HCT116 (cell line): ENCODE results near the gene EOMES. TPM values are rescaled to one million over a fixed set of nuclear protein-coding genes. Genes with fewer than 3 reads are reported as not detected.

ENCODE experiments used
- ATAC-seq: fragments of 200-7000 bp; cut with Tn5 transposase; 2 replicates; pipeline ENCODE4 v1.9.1; 2020; ENCODE audit warnings: mild to moderate bottlenecking, moderate library complexity
- BruUV-seq: library from RNA; stranded (reverse); fragments of 400-500 nt; replicated peaks from 2 replicates; lab custom pipeline; 2021; lab: Mats Ljungman, UMichigan
- CTCF ChIA-PET: fragments of 300-600 bp; sonication (Branson Sonifier 250); formaldehyde crosslinking; loops from one replicate; lab custom pipeline; 2021; ENCODE audit warnings: antibody characterized with exemption; lab: Charles Lee
- POLR2A ChIA-PET: fragments of 300-600, 350-600 bp; sonication (Branson Sonifier 250); formaldehyde crosslinking; loops from one replicate; lab custom pipeline; 2021; ENCODE audit warnings: antibody characterized with exemption; lab: Charles Lee
- RAD21 ChIA-PET, 2 experiments: fragments of 300-600 bp; sonication (Branson Sonifier 250); formaldehyde crosslinking; loops; one replicate each; lab custom pipeline; 2023; ENCODE audit warnings: low total read pairs in 2 of 2; ENCODE audit not compliant: uncharacterized antibody in 2 of 2, unreplicated experiment in 2 of 2, low non-redundant PET in 1 of 2; lab: Charles Lee
- DNase-seq: peaks from one replicate; pipeline ENCODE4 v3.0.0-alpha.2; 2010; ENCODE audit warnings: low read depth, low spot score
- H2AFZ ChIP-seq: fragments of 200-600 bp; shearing (Covaris generic), sonication (generic); 2 replicates; pipeline ENCODE4 v1.6.1; 2017; ENCODE audit warnings: low read depth, mixed run types, mixed read lengths, antibody characterized with exemption, low read length; ENCODE audit not compliant: poor library complexity, severe bottlenecking
- H3K27ac ChIP-seq: 2 replicates; pipeline ENCODE4 v1.5.1; 2012; ENCODE audit warnings: low read depth, low read length
- H3K27me3 ChIP-seq: fragments of 200-600 bp; sonication (generic); 2 replicates; pipeline ENCODE4 v1.6.1; 2016; ENCODE audit warnings: mixed run types, low read length, mixed read lengths; ENCODE audit not compliant: insufficient read depth
- H3K36me3 ChIP-seq, 2 experiments: fragments of 200-500 bp in 1 of 2; fragments of 200-600 bp in 1 of 2; sonication (Bioruptor generic) in 1 of 2; sonication (generic) in 1 of 2; 2 replicates each; pipeline versions ENCODE4 v1.5.1 to v1.6.1; 2014 to 2016; ENCODE audit warnings: low read length in 2 of 2, inconsistent platforms in 1 of 2, mixed read lengths in 1 of 2, mixed run types in 1 of 2; ENCODE audit not compliant: insufficient read depth in 2 of 2, control insufficient read depth in 1 of 2
- H3K4me1 ChIP-seq, 2 experiments: fragments of 200-600 bp in 1 of 2; sonication (generic) in 1 of 2; 2 replicates each; pipeline versions ENCODE4 v1.5.1 to v1.6.1; 2012 to 2017; ENCODE audit warnings: low read length in 2 of 2, inconsistent platforms in 1 of 2, mild to moderate bottlenecking in 1 of 2, mixed read lengths in 1 of 2, mixed run types in 1 of 2, moderate library complexity in 1 of 2; ENCODE audit not compliant: insufficient read depth in 2 of 2, control insufficient read depth in 1 of 2
- H3K4me2 ChIP-seq: fragments of 200-600 bp; sonication (generic); 2 replicates; pipeline ENCODE4 v1.6.1; 2017; ENCODE audit warnings: mixed run types, low read length, mixed read lengths
- H3K4me3 ChIP-seq, 2 experiments: fragments of 200-600 bp in 1 of 2; sonication (generic) in 1 of 2; replicated peaks in 1 of 2; 2 replicates each; pipeline ENCODE4 v1.5.1; 2011 to 2016; ENCODE audit warnings: low read length in 2 of 2, control low read depth in 1 of 2, low read depth in 1 of 2, mild to moderate bottlenecking in 1 of 2, mixed read lengths in 1 of 2, mixed run types in 1 of 2
- H3K79me2 ChIP-seq: fragments of 200-600 bp; sonication (generic); 2 replicates; pipeline ENCODE4 v1.6.1; 2017; ENCODE audit warnings: mild to moderate bottlenecking, mixed run types, low read length, moderate library complexity, mixed read lengths; ENCODE audit not compliant: insufficient read depth
- H3K9ac ChIP-seq: fragments of 200-600 bp; sonication (generic); 2 replicates; pipeline ENCODE4 v1.6.1; 2016; ENCODE audit warnings: low read length, mixed read lengths
- H3K9me2 ChIP-seq: fragments of 200-600 bp; sonication (generic), shearing (Covaris generic); 2 replicates; pipeline ENCODE4 v1.6.1; 2017; ENCODE audit warnings: mixed run types, mild to moderate bottlenecking, moderate library complexity; ENCODE audit not compliant: insufficient read depth
- H3K9me3 ChIP-seq, 2 experiments: fragments of 200-500 bp in 1 of 2; fragments of 200-600 bp in 1 of 2; sonication (Bioruptor generic) in 1 of 2; sonication (generic) in 1 of 2; 2 replicates each; pipeline ENCODE4 v1.6.1; 2014 to 2017; ENCODE audit warnings: low read length in 2 of 2, mixed read lengths in 2 of 2, inconsistent platforms in 1 of 2, low read depth in 1 of 2, mild to moderate bottlenecking in 1 of 2, mixed run types in 1 of 2, moderate library complexity in 1 of 2; ENCODE audit not compliant: control insufficient read depth in 1 of 2, insufficient read depth in 1 of 2
- H4K20me1 ChIP-seq: fragments of 200-600 bp; sonication (generic), shearing (Covaris generic); 2 replicates; pipeline ENCODE4 v1.6.1; 2017; ENCODE audit warnings: mixed run types, mild to moderate bottlenecking, moderate library complexity; ENCODE audit not compliant: insufficient read depth
- EZH2phosphoT487 ChIP-seq: fragments of 200-600 bp; IDR thresholded peaks from 2 replicates; pipeline ENCODE4 v1.6.1; 2018; ENCODE audit warnings: antibody characterized with exemption, borderline replicate concordance
- SP1 ChIP-seq: IDR thresholded peaks from 2 replicates; pipeline ENCODE4 v1.6.1; 2012; ENCODE audit warnings: low read depth
- YY1 ChIP-seq: IDR thresholded peaks from 2 replicates; pipeline ENCODE4 v1.6.1; 2011; ENCODE audit warnings: low read length, low read depth, moderate library complexity, mild to moderate bottlenecking; ENCODE audit not compliant: insufficient replicate concordance; ENCODE audit errors: extremely low read depth
- ZNF274 ChIP-seq: fragments of 200-500 bp; sonication (Bioruptor generic); IDR thresholded peaks from 2 replicates; pipeline ENCODE4 v1.6.1; 2014; ENCODE audit warnings: mild to moderate bottlenecking, low read depth, low read length, inconsistent platforms
- intact Hi-C: fragments of 100-400 bp; cut with micrococcal nuclease; formaldehyde crosslinking; loops from 2 replicates; pipeline ENCODE4 v1.10.0; 2022
- total RNA-seq: library from RNA; stranded (reverse); gene quantifications from one replicate; pipeline ENCODE4 v1.2.1, GENCODE V29; 2021; ENCODE audit not compliant: unreplicated experiment
- TF ChIP-seq, protein P1 (sequence below), 3 experiments: fragments of 200-600 bp in 1 of 3; sonication (generic) in 1 of 3; IDR thresholded peaks in 2 of 3; conservative IDR thresholded peaks in 1 of 3; 2 replicates each; pipeline ENCODE4 v1.5.1; 2012 to 2017; ENCODE audit warnings: low read depth in 2 of 3, low read length in 2 of 3, antibody characterized with exemption in 1 of 3, borderline replicate concordance in 1 of 3, control low read depth in 1 of 3, mild to moderate bottlenecking in 1 of 3, mixed read lengths in 1 of 3, mixed run types in 1 of 3, moderate library complexity in 1 of 3; ENCODE audit not compliant: insufficient read depth in 1 of 3

Gene EOMES
- total RNA-seq, 1 experiment from 2014 or later = 1.4 TPM

GRCh38 chr3:27686642-27687041 is 35.5 kb downstream of the EOMES start:
- no peaks in the 10 kb centered on the region for H3K27me3 ChIP-seq
- no peaks in the 10 kb centered on the region for H3K79me2 ChIP-seq
- intact Hi-C loops = no loop called here
- ChIA-PET CTCF (no interaction called here), POLR2A (no interaction called here), RAD21 (no interaction called here)
- H3K9ac ChIP-seq = no peak overlapping the region
- no peak overlapping the region for H3K27ac ChIP-seq
- BruUV-seq = no TSS peak
- DNase-seq (no peak), ATAC-seq (no peak)
- H3K4me2 ChIP-seq = no peak overlapping the region
- no peaks in the 10 kb centered on the region for H4K20me1 ChIP-seq
- no peaks in the 10 kb centered on the region for H3K9me3 ChIP-seq
- H3K4me1 ChIP-seq = peaks cover 0 to 1% of the 10 kb centered on the region in 2 experiments; a peak in 1 of 4 replicates
- H3K9me2 ChIP-seq = no peaks in the 10 kb centered on the region
- H3K36me3 ChIP-seq = no peaks in the 10 kb centered on the region
- H3K4me3 ChIP-seq = no peak overlapping the region
- no peak for TF ChIP-seq SP1
- TF ChIP-seq YY1 = no peak
- TF ChIP-seq EZH2phosphoT487 = no peak
- TF ChIP-seq ZNF274 = no peak
- TF ChIP-seq, all 23 proteins: peak for 0
- no peak overlapping the region for H2AFZ ChIP-seq

DNA sequence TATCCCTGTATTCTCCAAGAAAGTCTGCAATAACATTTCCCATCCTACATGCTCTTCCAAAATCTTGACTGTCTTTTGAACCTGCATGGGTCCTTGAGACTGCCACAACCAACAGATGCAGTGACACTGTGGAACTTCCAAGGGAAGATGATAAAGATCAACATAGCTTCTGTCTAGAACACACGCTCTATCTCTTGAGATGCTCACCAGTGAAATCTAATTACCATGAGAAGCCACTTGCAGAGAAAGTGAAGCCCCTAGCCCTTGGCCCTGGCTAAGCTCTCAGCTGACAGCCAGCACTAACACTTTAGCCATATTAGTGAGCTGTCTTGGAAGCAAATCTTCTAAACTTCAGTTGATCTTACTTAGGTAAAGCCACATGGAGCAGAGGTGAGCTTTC is 36.6 kb downstream of the EOMES start:
- Histone ChIP-seq H3K79me2 (no peaks in the 10 kb centered on the region), H3K27ac (no peak overlapping the region), H3K9me2 (no peaks in the 10 kb centered on the region), H3K4me1 (peaks cover 0 to 12% of the 10 kb centered on the region in 2 experiments; a peak in 2 of 4 replicates), H3K9me3 (no peaks in the 10 kb centered on the region), H3K9ac (no peak overlapping the region), H3K36me3 (no peaks in the 10 kb centered on the region), H2AFZ (no peak overlapping the region), H4K20me1 (no peaks in the 10 kb centered on the region), H3K4me2 (no peak overlapping the region), H3K4me3 (no peak overlapping the region), H3K27me3 (no peaks in the 10 kb centered on the region)
- BruUV-seq = no TSS peak
- POLR2A ChIA-PET = no interaction called here
- CTCF ChIA-PET = interaction anchor here (0.9 kb wide), 1 partner anchor 36 kb away, joined by 5 read pairs; the partner anchor contains the start of gene EOMES
- no peak for DNase-seq
- TF ChIP-seq ZNF274 = no peak
- TF ChIP-seq, protein P1, sequence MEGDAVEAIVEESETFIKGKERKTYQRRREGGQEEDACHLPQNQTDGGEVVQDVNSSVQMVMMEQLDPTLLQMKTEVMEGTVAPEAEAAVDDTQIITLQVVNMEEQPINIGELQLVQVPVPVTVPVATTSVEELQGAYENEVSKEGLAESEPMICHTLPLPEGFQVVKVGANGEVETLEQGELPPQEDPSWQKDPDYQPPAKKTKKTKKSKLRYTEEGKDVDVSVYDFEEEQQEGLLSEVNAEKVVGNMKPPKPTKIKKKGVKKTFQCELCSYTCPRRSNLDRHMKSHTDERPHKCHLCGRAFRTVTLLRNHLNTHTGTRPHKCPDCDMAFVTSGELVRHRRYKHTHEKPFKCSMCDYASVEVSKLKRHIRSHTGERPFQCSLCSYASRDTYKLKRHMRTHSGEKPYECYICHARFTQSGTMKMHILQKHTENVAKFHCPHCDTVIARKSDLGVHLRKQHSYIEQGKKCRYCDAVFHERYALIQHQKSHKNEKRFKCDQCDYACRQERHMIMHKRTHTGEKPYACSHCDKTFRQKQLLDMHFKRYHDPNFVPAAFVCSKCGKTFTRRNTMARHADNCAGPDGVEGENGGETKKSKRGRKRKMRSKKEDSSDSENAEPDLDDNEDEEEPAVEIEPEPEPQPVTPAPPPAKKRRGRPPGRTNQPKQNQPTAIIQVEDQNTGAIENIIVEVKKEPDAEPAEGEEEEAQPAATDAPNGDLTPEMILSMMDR (IDR thresholded peaks at IDR 0.05 in 2 of 3, conservative IDR thresholded peaks at IDR 0.05 in 1 of 3; ENCODE audit: borderline replicate concordance in 1 of 3, insufficient read depth in 1 of 3, low read depth in 2 of 3, low read length in 2 of 3) = no peak
- RAD21 ChIA-PET = no interaction called here
- intact Hi-C loops = no loop called here
- no peak for ATAC-seq
